HUES6 (cell line): ENCODE measurements around the gene MLLT3.

Source experiments
- H3K27ac ChIP-seq: 2 replicates; pipeline ENCODE4 v1.7.0; 2013; ENCODE audit warnings: low read depth, mild to moderate bottlenecking, low read length, inconsistent platforms
- H3K27me3 ChIP-seq: 2 replicates; pipeline ENCODE4 v1.6.1; 2013; ENCODE audit warnings: low read length; ENCODE audit not compliant: control insufficient read depth, insufficient read depth
- H3K36me3 ChIP-seq: 2 replicates; pipeline ENCODE4 v1.6.1; 2013; ENCODE audit warnings: low read length; ENCODE audit not compliant: control insufficient read depth, insufficient read depth
- H3K4me1 ChIP-seq: 2 replicates; pipeline ENCODE4 v1.6.1; 2013; ENCODE audit warnings: low read length; ENCODE audit not compliant: control insufficient read depth, insufficient read depth
- H3K4me3 ChIP-seq: 2 replicates; pipeline ENCODE4 v1.5.1; 2013; ENCODE audit warnings: low read depth, low read length
- H3K9ac ChIP-seq: one replicate; pipeline ENCODE4 v1.6.1; 2013; ENCODE audit warnings: mild to moderate bottlenecking, low read length
- H3K9me3 ChIP-seq: 2 replicates; pipeline ENCODE4 v1.6.1; 2013; ENCODE audit warnings: low read depth, low read length; ENCODE audit not compliant: control insufficient read depth, insufficient read depth

Gene MLLT3

GRCh38 chr9:20538092-20538491 lies 84.2 kb downstream of the MLLT3 start:
- no peaks in the 10 kb centered on the region for H3K4me1 ChIP-seq
- no peak overlapping the region for H3K9ac ChIP-seq
- no peaks in the 10 kb centered on the region for H3K27me3 ChIP-seq
- peaks cover 30% of the 10 kb centered on the region for H3K9me3 ChIP-seq
- H3K4me3 ChIP-seq: no peak overlapping the region
- no peak overlapping the region for H3K27ac ChIP-seq
- H3K36me3 ChIP-seq: no peaks in the 10 kb centered on the region

DNA sequence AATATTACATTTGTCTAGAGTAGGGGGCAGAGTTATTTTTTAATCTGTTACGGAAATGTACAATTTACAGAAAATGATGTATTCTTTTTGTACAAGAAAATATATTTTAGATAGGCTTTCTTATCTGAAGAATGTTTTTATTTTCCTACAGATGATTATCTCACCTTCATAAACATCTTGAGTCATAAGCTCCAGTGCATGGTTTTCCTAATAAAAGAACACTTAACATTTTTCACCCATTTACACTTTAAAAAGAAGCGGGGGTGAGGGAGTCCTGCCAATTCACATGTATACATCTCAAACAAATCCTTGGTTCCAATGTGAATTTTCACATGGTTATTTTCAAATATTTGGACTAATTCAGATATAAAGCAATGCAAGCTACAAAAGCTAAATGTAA lies 85.0 kb downstream of the MLLT3 start:
- H3K4me1 ChIP-seq: no peaks in the 10 kb centered on the region
- H3K4me3 ChIP-seq: no peak overlapping the region
- no peak overlapping the region for H3K27ac ChIP-seq
- peaks cover 30% of the 10 kb centered on the region for H3K9me3 ChIP-seq
- no peak overlapping the region for H3K9ac ChIP-seq
- H3K36me3 ChIP-seq: no peaks in the 10 kb centered on the region
- no peaks in the 10 kb centered on the region for H3K27me3 ChIP-seq

DNA sequence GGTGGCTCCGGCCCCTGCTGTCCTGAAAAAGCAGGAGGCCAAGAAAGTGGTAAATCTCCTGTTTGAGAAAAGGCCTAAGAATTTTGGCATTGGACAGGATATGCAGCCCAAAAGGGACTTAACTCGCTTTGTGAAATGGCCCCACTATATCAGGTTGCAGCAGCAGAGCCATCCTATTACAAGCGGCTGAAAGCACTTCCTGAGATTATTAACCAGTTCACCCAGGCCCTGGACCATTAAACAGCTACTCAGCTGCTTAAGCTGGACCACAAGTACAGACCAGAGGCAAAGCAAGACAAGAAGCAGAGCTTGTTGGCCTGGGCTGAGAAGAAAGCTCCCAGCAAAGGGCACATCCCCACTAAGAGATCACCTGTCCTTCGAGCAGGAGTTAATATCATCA lies 89.7 kb downstream of the MLLT3 start:
- Histone ChIP-seq H3K27me3 (no peaks in the 10 kb centered on the region), H3K27ac (no peak overlapping the region), H3K9me3 (no peaks in the 10 kb centered on the region), H3K36me3 (no peaks in the 10 kb centered on the region), H3K4me1 (no peaks in the 10 kb centered on the region), H3K4me3 (no peak overlapping the region), H3K9ac (no peak overlapping the region)

DNA sequence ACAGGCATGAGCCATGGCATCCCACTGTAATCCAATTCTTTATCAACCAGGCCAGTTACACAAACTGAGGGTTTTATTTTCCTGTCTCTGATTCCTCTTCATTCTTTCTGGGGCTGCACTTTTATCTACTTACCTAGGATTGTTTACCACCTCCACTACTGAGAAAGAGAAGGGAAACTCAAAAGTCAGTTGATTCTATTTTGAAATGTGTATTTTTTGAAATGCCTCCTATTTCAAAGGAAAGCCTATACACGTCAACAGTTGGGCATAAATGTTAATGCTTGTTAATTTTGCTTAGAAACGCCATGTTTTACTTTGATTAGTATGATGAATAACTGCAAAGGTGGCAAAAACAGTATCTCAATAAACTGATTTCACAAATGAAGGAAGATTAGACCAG lies 92.5 kb downstream of the MLLT3 start:
- Histone ChIP-seq H3K4me1 (peaks cover 12% of the 10 kb centered on the region), H3K27me3 (no peaks in the 10 kb centered on the region), H3K4me3 (no peak overlapping the region), H3K27ac (no peak overlapping the region), H3K36me3 (no peaks in the 10 kb centered on the region), H3K9ac (no peak overlapping the region), H3K9me3 (no peaks in the 10 kb centered on the region)

DNA sequence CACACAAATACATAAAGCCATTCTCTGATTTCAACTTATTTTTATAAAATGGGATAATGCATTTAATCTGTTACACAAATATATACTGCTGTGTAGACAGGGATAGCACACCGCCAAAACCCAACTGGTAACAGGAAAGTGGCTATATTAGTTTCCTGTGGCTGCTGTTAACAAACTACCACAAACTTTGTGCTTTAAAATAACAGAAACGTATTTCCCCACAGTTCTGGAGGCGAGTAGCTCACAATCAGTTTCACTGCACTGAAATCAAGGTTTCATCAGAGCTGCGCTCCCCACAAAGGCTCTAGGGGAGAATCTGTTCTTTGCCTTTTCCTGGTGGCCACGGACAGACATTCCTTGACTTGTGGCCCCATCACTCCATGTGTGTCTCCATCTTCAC lies 94.0 kb downstream of the MLLT3 start:
- Histone ChIP-seq H3K9me3 (no peaks in the 10 kb centered on the region), H3K27ac (no peak overlapping the region), H3K4me1 (peaks cover 12% of the 10 kb centered on the region), H3K27me3 (no peaks in the 10 kb centered on the region), H3K36me3 (no peaks in the 10 kb centered on the region), H3K9ac (no peak overlapping the region), H3K4me3 (no peak overlapping the region)

DNA sequence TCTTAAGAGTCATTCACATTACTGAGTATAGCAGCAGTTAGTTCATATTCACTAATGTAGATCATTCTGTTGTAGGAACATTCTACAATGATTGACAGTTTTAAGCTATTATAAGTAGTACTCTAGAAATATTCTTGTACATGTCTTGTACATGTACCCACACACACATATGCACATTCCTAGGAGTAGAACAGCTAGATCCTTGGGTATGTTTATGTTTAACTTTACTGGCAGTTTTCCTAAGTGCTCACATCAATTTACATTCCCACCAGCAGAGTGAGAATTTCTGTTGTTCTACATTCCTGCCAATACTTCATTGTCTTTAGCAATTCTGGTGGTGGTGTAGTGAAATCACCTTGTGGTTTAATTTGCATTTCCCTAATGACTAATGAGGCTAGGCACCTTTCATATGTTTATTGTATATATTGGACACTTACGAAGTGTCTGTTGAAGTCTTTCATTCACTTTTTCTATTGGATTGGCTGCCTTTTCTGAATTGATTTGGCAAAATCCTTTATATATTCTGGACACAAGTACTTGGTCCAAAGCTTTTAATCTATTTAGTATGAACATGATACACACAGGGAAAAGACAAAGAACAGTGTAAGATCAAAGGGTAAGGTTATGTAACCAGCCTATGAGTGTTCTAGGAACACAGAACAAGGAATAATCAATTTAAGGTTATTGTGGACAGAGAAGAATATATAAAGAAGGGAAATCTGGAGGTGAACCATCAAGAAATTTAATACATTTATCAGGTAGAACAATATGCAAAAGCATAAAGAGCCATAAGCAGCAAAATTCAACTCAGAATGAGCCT lies 95.6 kb downstream of the MLLT3 start:
- no peak overlapping the region for H3K9ac ChIP-seq
- no peaks in the 10 kb centered on the region for H3K9me3 ChIP-seq
- H3K4me1 ChIP-seq: peaks cover 12% of the 10 kb centered on the region
- H3K27ac ChIP-seq: no peak overlapping the region
- H3K36me3 ChIP-seq: no peaks in the 10 kb centered on the region
- H3K27me3 ChIP-seq: no peaks in the 10 kb centered on the region
- no peak overlapping the region for H3K4me3 ChIP-seq

GRCh38 chr9:20524776-20525175 lies 97.5 kb downstream of the MLLT3 start:
- no peaks in the 10 kb centered on the region for H3K27me3 ChIP-seq
- H3K9ac ChIP-seq: no peak overlapping the region
- no peaks in the 10 kb centered on the region for H3K9me3 ChIP-seq
- H3K4me3 ChIP-seq: no peak overlapping the region
- H3K27ac ChIP-seq: no peak overlapping the region
- no peaks in the 10 kb centered on the region for H3K36me3 ChIP-seq
- peaks cover 12% of the 10 kb centered on the region for H3K4me1 ChIP-seq

- H3K27me3 ChIP-seq: no peaks in the 10 kb centered on the region
- H3K9me3 ChIP-seq: no peaks in the 10 kb centered on the region
- H3K9ac ChIP-seq: no peak overlapping the region
- no peaks in the 10 kb centered on the region for H3K36me3 ChIP-seq
- H3K4me3 ChIP-seq: no peak overlapping the region
- H3K27ac ChIP-seq: no peak overlapping the region
- no peaks in the 10 kb centered on the region for H3K4me1 ChIP-seq
Observed at GRCh38 chr9:20518737-20519136, 103.6 kb downstream of the MLLT3 start.

- no peak overlapping the region for H3K4me3 ChIP-seq
- peaks cover 3% of the 10 kb centered on the region; the same call in 1 of the 2 replicates for H3K4me1 ChIP-seq
- 0 out of 2 replicates have a peak, but pooled peaks cover 3% of the 10 kb centered on the region for H3K9me3 ChIP-seq
- no peak overlapping the region for H3K27ac ChIP-seq
- no peaks in the 10 kb centered on the region for H3K27me3 ChIP-seq
- H3K36me3 ChIP-seq: no peaks in the 10 kb centered on the region
- H3K9ac ChIP-seq: no peak overlapping the region
Observed at GRCh38 chr9:20513126-20513913, 109.0 kb downstream of the MLLT3 start.

- H3K4me3 ChIP-seq: no peak overlapping the region
- H3K27me3 ChIP-seq: no peaks in the 10 kb centered on the region
- 0 out of 2 replicates have a peak, but pooled peaks cover 3% of the 10 kb centered on the region for H3K9me3 ChIP-seq
- H3K4me1 ChIP-seq: peaks cover 3% of the 10 kb centered on the region; the same call in 1 of the 2 replicates
- H3K36me3 ChIP-seq: no peaks in the 10 kb centered on the region
- H3K9ac ChIP-seq: no peak overlapping the region
- no peak overlapping the region for H3K27ac ChIP-seq
Observed at GRCh38 chr9:20512636-20513035, 109.7 kb downstream of the MLLT3 start.

- peaks cover 4% of the 10 kb centered on the region; the same call in 1 of the 2 replicates for H3K4me1 ChIP-seq
- no peak overlapping the region for H3K9ac ChIP-seq
- H3K9me3 ChIP-seq: 0 out of 2 replicates have a peak, but pooled peaks cover 3% of the 10 kb centered on the region
- no peaks in the 10 kb centered on the region for H3K36me3 ChIP-seq
- H3K27ac ChIP-seq: no peak overlapping the region
- H3K27me3 ChIP-seq: no peaks in the 10 kb centered on the region
- no peak overlapping the region for H3K4me3 ChIP-seq
Observed at GRCh38 chr9:20512106-20512505, 110.2 kb downstream of the MLLT3 start.
